WTC11 (cell line): ENCODE data around the gene TSPAN4.

ENCODE experiments used
- CTCF ChIP-seq: fragments of 200-600 bp; IDR thresholded peaks from 2 replicates; pipeline ENCODE4 v1.8.0; 2022; ENCODE audit warnings: antibody characterized with exemption
- MAX ChIP-seq: sonication (generic); formaldehyde crosslinking; IDR thresholded peaks from 2 replicates; pipeline ENCODE4 v1.8.0; 2022; ENCODE audit warnings: mild to moderate bottlenecking, missing genetic modification reagents
- PREB ChIP-seq: sonication (generic); formaldehyde crosslinking; IDR thresholded peaks from 2 replicates; pipeline ENCODE4 v1.8.1; 2022; ENCODE audit warnings: mild to moderate bottlenecking, missing genetic modification reagents, moderate library complexity, borderline replicate concordance
- USF2 ChIP-seq: sonication (generic); formaldehyde crosslinking; IDR thresholded peaks from 2 replicates; pipeline ENCODE4 v1.8.1; 2023; ENCODE audit warnings: mild to moderate bottlenecking, missing genetic modification reagents, moderate library complexity
- ZNF425 ChIP-seq: fragments of 250-450 bp; sonication (Bioruptor Pico); conservative IDR thresholded peaks from 2 replicates; pipeline ENCODE4 v1.9.0; 2021; ENCODE audit warnings: mild to moderate bottlenecking

GRCh38 chr11:911890-912219 is 69.2 kb downstream of the TSPAN4 start:
- TF ChIP-seq MAX (CRISPR knock-in tag) (no peak), ZNF425 (CRISPR knock-in tag) (no peak), PREB (CRISPR knock-in tag) (no peak), CTCF (no peak), USF2 (no peak)
